ENCODE results near the gene APLP2. TPM values are rescaled to one million over a fixed set of nuclear protein-coding genes. Genes with fewer than 3 reads are reported as not detected.

Gene APLP2
- total RNA-seq, 1 experiment from 2014 or later, result 345 TPM

DNA sequence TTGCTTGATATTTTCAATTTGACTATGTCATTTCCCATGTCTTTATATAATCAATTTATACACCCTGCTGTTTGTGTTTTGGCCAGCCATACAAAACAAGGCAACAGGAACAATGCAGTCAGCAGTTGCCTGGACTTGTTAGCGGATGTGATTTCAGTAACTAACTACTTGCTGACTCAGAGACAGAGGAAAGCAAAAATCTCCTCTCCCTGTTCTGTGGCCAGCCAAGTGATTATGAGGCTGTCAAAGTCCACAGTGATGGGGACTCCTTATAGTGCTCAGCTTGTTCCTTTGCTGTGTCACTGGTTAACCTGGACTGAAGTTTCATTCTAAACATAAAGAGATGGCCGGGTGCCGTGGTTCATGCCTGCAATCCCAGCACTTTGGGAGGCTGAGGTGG, 32.6 kb upstream of the APLP2 start:
- Histone ChIP-seq H3K27ac (ENCODE audit: low read length) (peak overlapping the region; percentile 16; the same call in 1 of the 2 replicates), H3K27me3 (ENCODE audit: low read length) (no peaks in the 10 kb centered on the region), H3K36me3 (ENCODE audit: low read depth, low read length) (no peaks in the 10 kb centered on the region), H3K4me3 (ENCODE audit: low read length) (no peak overlapping the region), H2AFZ (ENCODE audit: low read length) (no peak overlapping the region), H3K4me2 (ENCODE audit: low read length) (no peak overlapping the region), H3K79me2 (ENCODE audit: low read length) (no peaks in the 10 kb centered on the region), H3K9me2 (replicated peaks; ENCODE audit: low read length) (no peaks in the 10 kb centered on the region), H3K9ac (ENCODE audit: low read length) (no peak overlapping the region), H3F3A (ENCODE audit: low read length, unreplicated experiment) (no peaks in the 10 kb centered on the region), H3K4me1 (ENCODE audit: insufficient read depth, low read length) (peaks cover 11% of the 10 kb centered on the region), H4K20me1 (ENCODE audit: low read length) (no peaks in the 10 kb centered on the region), H3K9me3 (ENCODE audit: low read length) (no peaks in the 10 kb centered on the region)
- no peak for TF ChIP-seq EZH2 (IDR thresholded peaks at IDR 0.05; ENCODE audit: low read length, unreplicated experiment)
- no peak for TF ChIP-seq EZH2phosphoT487 (IDR thresholded peaks at IDR 0.05; ENCODE audit: borderline replicate concordance, low read length)
- TF ChIP-seq, protein P1, sequence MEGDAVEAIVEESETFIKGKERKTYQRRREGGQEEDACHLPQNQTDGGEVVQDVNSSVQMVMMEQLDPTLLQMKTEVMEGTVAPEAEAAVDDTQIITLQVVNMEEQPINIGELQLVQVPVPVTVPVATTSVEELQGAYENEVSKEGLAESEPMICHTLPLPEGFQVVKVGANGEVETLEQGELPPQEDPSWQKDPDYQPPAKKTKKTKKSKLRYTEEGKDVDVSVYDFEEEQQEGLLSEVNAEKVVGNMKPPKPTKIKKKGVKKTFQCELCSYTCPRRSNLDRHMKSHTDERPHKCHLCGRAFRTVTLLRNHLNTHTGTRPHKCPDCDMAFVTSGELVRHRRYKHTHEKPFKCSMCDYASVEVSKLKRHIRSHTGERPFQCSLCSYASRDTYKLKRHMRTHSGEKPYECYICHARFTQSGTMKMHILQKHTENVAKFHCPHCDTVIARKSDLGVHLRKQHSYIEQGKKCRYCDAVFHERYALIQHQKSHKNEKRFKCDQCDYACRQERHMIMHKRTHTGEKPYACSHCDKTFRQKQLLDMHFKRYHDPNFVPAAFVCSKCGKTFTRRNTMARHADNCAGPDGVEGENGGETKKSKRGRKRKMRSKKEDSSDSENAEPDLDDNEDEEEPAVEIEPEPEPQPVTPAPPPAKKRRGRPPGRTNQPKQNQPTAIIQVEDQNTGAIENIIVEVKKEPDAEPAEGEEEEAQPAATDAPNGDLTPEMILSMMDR (conservative IDR thresholded peaks at IDR 0.05; ENCODE audit: low read depth, low read length), result no peak
- CTCF ChIA-PET, result no interaction called here
- intact Hi-C loops (cut with micrococcal nuclease), result no loop called here
- DNase-seq, result peak; percentile 75
- POLR2A ChIA-PET (ENCODE audit: unreplicated experiment), result no interaction called here
- BruUV-seq (replicated peaks), result no TSS peak
- peak; percentile 65 for ATAC-seq

DNA sequence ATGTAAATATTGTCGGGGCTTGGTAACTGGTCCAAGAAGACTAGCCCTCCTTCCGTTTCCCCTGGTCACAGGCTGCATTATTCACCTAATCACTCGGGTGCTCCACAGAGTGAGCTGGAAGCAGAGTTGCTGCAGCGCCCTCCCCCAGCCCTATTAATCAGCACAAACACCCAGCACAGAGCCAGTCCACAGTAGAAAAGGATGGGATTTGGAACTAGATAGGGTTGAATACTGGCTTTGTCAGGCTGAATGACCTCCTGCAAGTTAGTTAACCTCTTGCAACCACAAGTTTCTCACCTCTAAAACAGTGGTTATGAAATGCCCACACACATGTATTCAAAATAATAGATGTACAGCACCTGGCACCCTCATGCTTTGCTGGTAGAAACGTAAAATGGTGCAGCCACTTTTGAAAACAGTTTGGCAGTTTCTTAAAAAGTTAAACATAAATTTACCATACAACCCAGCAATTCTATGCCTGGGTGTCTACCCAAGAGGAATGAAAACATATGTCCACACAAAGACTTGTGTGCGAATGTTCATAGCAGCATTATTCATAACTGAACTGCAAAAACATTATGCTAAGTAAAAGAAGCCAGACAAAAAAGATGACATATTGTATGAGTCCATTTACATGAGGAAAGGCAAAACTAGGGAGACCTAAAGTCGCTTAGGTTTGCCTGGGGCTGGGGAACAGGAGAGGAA, 31.7 kb upstream of the APLP2 start:
- peak; percentile 9; the same call in 1 of the 2 replicates for ATAC-seq
- Histone ChIP-seq H3K4me1 (ENCODE audit: insufficient read depth, low read length) (peaks cover 19% of the 10 kb centered on the region), H3K9ac (ENCODE audit: low read length) (no peak overlapping the region), H3K4me2 (ENCODE audit: low read length) (peak overlapping the region; percentile 11), H3F3A (ENCODE audit: low read length, unreplicated experiment) (no peaks in the 10 kb centered on the region), H3K27ac (ENCODE audit: low read length) (no peak overlapping the region), H3K4me3 (ENCODE audit: low read length) (no peak overlapping the region), H3K9me3 (ENCODE audit: low read length) (no peaks in the 10 kb centered on the region), H3K9me2 (replicated peaks; ENCODE audit: low read length) (no peaks in the 10 kb centered on the region), H4K20me1 (ENCODE audit: low read length) (no peaks in the 10 kb centered on the region), H3K79me2 (ENCODE audit: low read length) (no peaks in the 10 kb centered on the region), H3K36me3 (ENCODE audit: low read depth, low read length) (no peaks in the 10 kb centered on the region), H2AFZ (ENCODE audit: low read length) (no peak overlapping the region; the same call in 1 of the 2 replicates), H3K27me3 (ENCODE audit: low read length) (no peaks in the 10 kb centered on the region)
- TF ChIP-seq, protein P1 (conservative IDR thresholded peaks at IDR 0.05; ENCODE audit: low read depth, low read length), result 0 out of 2 replicates have a peak, but pooled peaks have one; percentile 22
- no peak for TF ChIP-seq EZH2phosphoT487 (IDR thresholded peaks at IDR 0.05; ENCODE audit: borderline replicate concordance, low read length)
- peak; percentile 48 for DNase-seq
- BruUV-seq (replicated peaks), result no TSS peak
- intact Hi-C loops (cut with micrococcal nuclease), result no loop called here
- POLR2A ChIA-PET (ENCODE audit: unreplicated experiment), result no interaction called here
- CTCF ChIA-PET, result no interaction called here

DNA sequence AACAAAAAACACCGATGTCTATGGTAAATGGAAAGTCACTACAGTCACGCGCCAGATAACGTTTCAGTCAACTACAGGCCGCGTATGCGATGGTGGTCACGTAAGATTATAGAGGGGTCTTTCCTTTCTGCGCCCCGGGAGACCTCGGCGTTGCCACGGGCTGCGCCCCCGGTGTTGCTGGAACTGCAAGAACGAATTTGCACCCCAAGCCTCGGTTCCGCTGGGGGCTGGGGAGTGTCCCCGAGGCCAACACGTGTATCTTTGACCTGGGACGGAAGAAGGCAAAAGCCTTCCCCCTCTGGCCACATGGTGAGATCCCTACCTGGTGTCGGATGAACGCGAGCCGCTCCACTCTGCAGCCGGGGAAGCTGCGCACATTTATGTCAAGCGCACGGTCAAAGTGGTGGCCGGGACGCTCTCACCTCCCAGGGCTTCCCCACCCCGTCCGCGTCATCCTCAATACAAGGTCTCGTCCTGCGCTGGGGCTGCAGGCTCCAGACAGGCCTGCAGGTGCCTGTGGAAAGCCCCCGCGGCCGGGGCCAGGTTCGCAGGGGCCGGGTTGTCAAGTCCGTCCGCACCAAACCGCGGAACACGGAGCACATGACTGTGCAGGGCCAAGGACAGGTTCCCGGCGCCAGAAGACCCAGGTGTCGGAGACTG, 29.3 kb upstream of the APLP2 start:
- H3K4me2 ChIP-seq (ENCODE audit: low read length), result no peak overlapping the region
- H3K9me2 ChIP-seq (replicated peaks; ENCODE audit: low read length), result no peaks in the 10 kb centered on the region
- no peak overlapping the region for H3K27ac ChIP-seq (ENCODE audit: low read length)
- TF ChIP-seq EZH2phosphoT487 (IDR thresholded peaks at IDR 0.05; ENCODE audit: borderline replicate concordance, low read length), result no peak
- TF ChIP-seq EZH2 (IDR thresholded peaks at IDR 0.05; ENCODE audit: low read length, unreplicated experiment), result no peak
- TF ChIP-seq, protein P1 (conservative IDR thresholded peaks at IDR 0.05; ENCODE audit: low read depth, low read length), result no peak
- H4K20me1 ChIP-seq (ENCODE audit: low read length), result no peaks in the 10 kb centered on the region
- DNase-seq (no peak), ATAC-seq (no peak)
- H3K9ac ChIP-seq (ENCODE audit: low read length), result no peak overlapping the region
- H3K9me3 ChIP-seq (ENCODE audit: low read length), result no peaks in the 10 kb centered on the region
- no TSS peak for BruUV-seq (replicated peaks)
- H3K36me3 ChIP-seq (ENCODE audit: low read depth, low read length), result no peaks in the 10 kb centered on the region
- intact Hi-C loops (cut with micrococcal nuclease), result no loop called here
- no peak overlapping the region for H3K4me3 ChIP-seq (ENCODE audit: low read length)
- H3K27me3 ChIP-seq (ENCODE audit: low read length), result no peaks in the 10 kb centered on the region
- POLR2A ChIA-PET (ENCODE audit: unreplicated experiment), result no interaction called here
- no peak overlapping the region for H2AFZ ChIP-seq (ENCODE audit: low read length)
- H3K4me1 ChIP-seq (ENCODE audit: insufficient read depth, low read length), result peaks cover 19% of the 10 kb centered on the region
- no peaks in the 10 kb centered on the region for H3F3A ChIP-seq (ENCODE audit: low read length, unreplicated experiment)
- H3K79me2 ChIP-seq (ENCODE audit: low read length), result no peaks in the 10 kb centered on the region
- CTCF ChIA-PET, result no interaction called here
